Esophagus squamous epithelium (tissue), 5 donors: Measurements from ENCODE around the gene TCN2. TPM values are rescaled to one million over a fixed set of nuclear protein-coding genes. Genes with fewer than 3 reads are reported as not detected.

ENCODE experiments used
- DNase-seq: peaks from one replicate; lab custom pipeline; 2025; lab: John Stamatoyannopoulos, UW
- H3K27ac ChIP-seq, 4 donors: fragments of 200-600 bp; sonication (generic); one replicate each; pipeline ENCODE4 v1.5.1; 2016 to 2019; ENCODE audit warnings: mild to moderate bottlenecking in 1 of 4
- H3K27me3 ChIP-seq, 4 donors: fragments of 200-600 bp; sonication (generic); 1 replicate in 3 of 4; 2 replicates in 1 of 4; pipeline versions ENCODE4 v1.5.1 to v1.6.0; 2017 to 2021; ENCODE audit warnings: antibody characterized with exemption in 1 of 4
- H3K36me3 ChIP-seq, 3 donors: fragments of 200-600 bp; sonication (generic); one replicate each; pipeline ENCODE4 v1.5.1; 2016 to 2019
- H3K4me1 ChIP-seq, 3 donors: fragments of 200-600 bp; sonication (generic); one replicate each; pipeline ENCODE4 v1.5.1; 2017 to 2019
- H3K4me3 ChIP-seq, 4 donors: fragments of 200-600 bp; sonication (generic); 1 replicate in 3 of 4; 2 replicates in 1 of 4; pipeline ENCODE4 v1.5.1; 2016 to 2019; ENCODE audit warnings: mild to moderate bottlenecking in 2 of 4, moderate library complexity in 1 of 4
- H3K9me3 ChIP-seq, 3 donors: fragments of 200-600 bp; sonication (generic); one replicate each; pipeline ENCODE4 v1.5.1; 2016 to 2019
- CTCF ChIP-seq, 6 experiments: fragments of 450-650 bp in 4 of 6; fragments of 200-600 bp in 2 of 6; sonication (generic) in 2 of 6; IDR thresholded peaks; one replicate each; pipeline ENCODE4 v1.5.1; 2016 to 2019; ENCODE audit warnings: antibody characterized with exemption in 6 of 6, mild to moderate bottlenecking in 4 of 6, moderate library complexity in 4 of 6
- POLR2A ChIP-seq, 4 donors: fragments of 450-650 bp; IDR thresholded peaks; one replicate each; pipeline ENCODE4 v1.6.1; 2017; ENCODE audit warnings: antibody characterized with exemption in 4 of 4, mild to moderate bottlenecking in 4 of 4, moderate library complexity in 3 of 4
- WGBS, 2 donors: methylation state at CpG; one replicate each; pipeline ENCODE4 v1.1.5; 2018; 5-methylcytosine and 5-hydroxymethylcytosine counted together
- intact Hi-C: fragments of 100-400 bp; cut with DNase I; formaldehyde crosslinking; loops from one replicate; pipeline ENCODE4 v1.15.0; 2022
- total RNA-seq, 4 donors: library from RNA; depleted of rRNA; stranded (reverse); fragments of >200 nt; gene quantifications; one replicate each; pipeline ENCODE4 v1.1.0, GENCODE V29; 2016
- donor health status: DM: yes; HTN: yes; CAD: no.

Gene TCN2
- total RNA-seq, 4 donors from 2014 or later = 1.9 to 20.4 (median 10.4) TPM

DNA sequence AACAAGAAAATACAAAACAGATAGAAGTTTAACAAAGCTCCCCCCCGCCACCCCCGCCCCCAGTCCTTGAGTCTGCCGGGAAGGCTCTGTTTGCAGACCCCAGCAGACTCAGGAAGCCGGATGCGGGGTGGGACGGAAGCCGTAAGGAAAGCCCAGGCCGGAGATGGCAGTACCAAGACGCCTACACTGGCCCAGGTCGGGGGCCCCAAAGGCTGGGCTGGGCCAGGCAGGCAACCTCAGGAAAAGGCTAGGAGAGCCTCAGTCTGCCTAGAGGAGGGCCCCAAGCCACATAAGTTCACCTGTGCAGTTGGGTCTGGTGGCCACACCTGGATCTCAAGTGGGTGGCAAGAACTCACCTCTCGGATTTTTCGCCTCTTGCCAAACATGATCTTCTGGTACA, 28.5 kb upstream of the TCN2 start:
- DNase-seq = no peak
- Histone ChIP-seq H3K4me1 (peaks cover 0 to 12% (median 8%) of the 10 kb centered on the region in 3 donors), H3K4me3 (no peak overlapping the region), H3K27ac (no peak overlapping the region), H3K27me3 (peaks cover 0 to 4% (median 0%) of the 10 kb centered on the region in 4 donors), H3K9me3 (no peaks in the 10 kb centered on the region), H3K36me3 (peaks cover 51 to 84% (median 71%) of the 10 kb centered on the region in 3 donors)
- intact Hi-C loops = no loop called here
- no peak for TF ChIP-seq CTCF (IDR thresholded peaks at IDR 0.05)
- 85 to 91% methylated on average over 9 to 12 of the region's 12 CpGs for WGBS, 2 donors

GRCh38 chr22:30580896-30581295, 26.1 kb upstream of the TCN2 start:
- TF ChIP-seq CTCF (IDR thresholded peaks at IDR 0.05) (no peak), POLR2A (IDR thresholded peaks at IDR 0.05) (no peak)
- no peaks in the 10 kb centered on the region for H3K4me1 ChIP-seq
- no peak overlapping the region for H3K27ac ChIP-seq
- no peak for DNase-seq
- H3K36me3 ChIP-seq = peaks cover 66 to 100% (median 94%) of the 10 kb centered on the region in 3 donors
- no peaks in the 10 kb centered on the region for H3K27me3 ChIP-seq
- 80 to 92% methylated on average over 1 to 4 of the region's 6 CpGs for WGBS, 2 donors
- H3K9me3 ChIP-seq = no peaks in the 10 kb centered on the region
- intact Hi-C loops = no loop called here
- no peak overlapping the region for H3K4me3 ChIP-seq

- WGBS, 2 donors = 83% methylated on average over 1 of the region's 6 CpGs; no CpG with 5 or more reads in 1 of the 2 donors
- peaks cover 65 to 100% (median 94%) of the 10 kb centered on the region in 3 donors for H3K36me3 ChIP-seq
- H3K4me1 ChIP-seq = no peaks in the 10 kb centered on the region
- no peak for DNase-seq
- no peak for TF ChIP-seq CTCF (IDR thresholded peaks at IDR 0.05)
- no peak for TF ChIP-seq POLR2A (IDR thresholded peaks at IDR 0.05)
- H3K9me3 ChIP-seq = no peaks in the 10 kb centered on the region
- intact Hi-C loops = no loop called here
- H3K4me3 ChIP-seq = no peak overlapping the region
- no peak overlapping the region for H3K27ac ChIP-seq
- H3K27me3 ChIP-seq = no peaks in the 10 kb centered on the region
Observed at GRCh38 chr22:30582051-30582450, 24.9 kb upstream of the TCN2 start.

DNA sequence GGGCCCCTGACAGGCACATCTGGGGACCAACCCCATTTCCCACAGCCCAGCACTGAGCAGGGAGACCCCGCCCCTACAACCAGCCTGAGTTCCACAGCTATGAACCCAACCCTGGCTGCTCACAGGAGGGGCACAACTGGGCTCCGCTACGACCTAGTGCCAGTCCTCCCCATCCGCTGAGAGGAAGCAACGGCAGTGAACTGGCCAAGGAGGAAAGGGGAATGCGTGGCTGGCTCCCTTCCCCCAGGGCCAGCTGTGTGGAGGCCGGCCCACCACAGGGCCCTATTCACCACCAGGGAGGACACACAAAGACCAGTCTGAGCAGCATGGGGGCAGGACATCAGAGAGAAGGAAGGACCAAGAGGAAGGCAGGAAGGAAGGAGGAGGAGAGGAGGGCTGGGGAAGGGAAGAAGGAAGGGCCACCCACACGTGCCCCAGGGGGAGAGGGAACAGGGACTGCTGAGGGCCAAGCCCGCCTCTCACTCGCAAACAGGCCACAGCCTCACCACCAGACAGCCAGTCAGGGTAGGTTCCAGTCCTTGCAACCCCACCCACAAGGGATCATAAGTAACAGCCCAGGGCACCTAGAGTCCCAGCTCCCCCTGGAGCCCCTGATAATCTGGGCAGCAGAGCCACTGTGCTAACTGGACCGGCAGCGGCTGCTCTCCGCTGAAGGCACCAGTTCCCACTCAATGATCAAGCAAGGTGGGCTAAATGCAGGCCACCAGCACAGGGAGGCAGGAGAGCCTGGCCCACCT, 24.0 kb upstream of the TCN2 start:
- Histone ChIP-seq H3K27ac (peak overlapping the region in 1 of 4 donors; percentile 9), H3K27me3 (no peaks in the 10 kb centered on the region), H3K36me3 (peaks cover 68 to 100% (median 95%) of the 10 kb centered on the region in 3 donors), H3K4me3 (no peak overlapping the region), H3K9me3 (no peaks in the 10 kb centered on the region), H3K4me1 (no peaks in the 10 kb centered on the region)
- no peak for DNase-seq
- 75 to 82% methylated on average over 5 to 7 of the region's 13 CpGs for WGBS, 2 donors
- TF ChIP-seq CTCF (IDR thresholded peaks at IDR 0.05) (no peak), POLR2A (IDR thresholded peaks at IDR 0.05) (no peak)
- intact Hi-C loops = no loop called here

DNA sequence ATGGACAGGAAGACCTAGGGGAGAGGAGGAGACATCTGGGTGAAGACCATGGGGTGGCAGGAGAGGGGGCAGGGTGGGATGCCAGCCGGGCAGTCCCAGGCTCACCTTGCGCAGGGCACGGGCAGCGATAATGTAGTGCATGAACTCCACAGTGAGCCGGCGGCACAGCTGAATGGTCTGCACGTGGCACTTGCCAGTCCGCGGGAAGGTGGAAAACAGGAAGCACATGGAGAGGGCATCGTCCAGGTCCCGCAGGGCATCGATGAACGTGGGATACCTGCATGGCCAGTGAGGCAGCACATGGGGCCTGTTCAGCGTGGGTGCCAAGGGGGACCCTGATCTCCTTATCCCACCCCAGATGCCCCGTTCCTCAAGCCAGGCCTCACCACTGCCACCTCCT, 22.5 kb upstream of the TCN2 start:
- H3K27me3 ChIP-seq = no peaks in the 10 kb centered on the region
- no peak overlapping the region for H3K4me3 ChIP-seq
- TF ChIP-seq POLR2A (IDR thresholded peaks at IDR 0.05) (no peak), CTCF (IDR thresholded peaks at IDR 0.05) (no peak)
- H3K9me3 ChIP-seq = no peaks in the 10 kb centered on the region
- H3K36me3 ChIP-seq = peaks cover 69 to 100% (median 88%) of the 10 kb centered on the region in 3 donors
- H3K27ac ChIP-seq = no peak overlapping the region
- intact Hi-C loops = no loop called here
- DNase-seq = no peak
- WGBS, 2 donors = 90 to 92% methylated on average over 14 of the region's 15 CpGs
- peaks cover 0 to 2% (median 0%) of the 10 kb centered on the region in 3 donors for H3K4me1 ChIP-seq
